Fibroblast of lung (primary cell): ENCODE results near the gene ZNF554. TPM values are rescaled to one million over a fixed set of nuclear protein-coding genes. Genes with fewer than 3 reads are reported as not detected.
"Not testable (repeated sequence)": the region's sequence is repeated elsewhere in the genome, so short reads cannot be mapped to it uniquely, and the experiment has no call there.

Experiments used
- DNase-seq, 2 donors: peaks; one replicate each; pipeline versions ENCODE4 v3.0.0 to v3.0.0-alpha.2; 2010; ENCODE audit warnings: low read depth in 2 of 2
- H2AFZ ChIP-seq: 2 replicates; pipeline ENCODE4 v1.5.1; 2012; ENCODE audit warnings: low read length, control low read depth, inconsistent platforms
- H3K27ac ChIP-seq: 2 replicates; pipeline ENCODE4 v1.5.1; 2011; ENCODE audit warnings: low read length, control low read depth; ENCODE audit not compliant: insufficient read depth
- H3K27me3 ChIP-seq: 2 replicates; pipeline ENCODE4 v1.5.1; 2011; ENCODE audit warnings: mild to moderate bottlenecking, low read length; ENCODE audit not compliant: control insufficient read depth, insufficient read depth
- H3K36me3 ChIP-seq: 2 replicates; pipeline ENCODE4 v1.5.1; 2011; ENCODE audit warnings: low read length; ENCODE audit not compliant: control insufficient read depth, insufficient read depth
- H3K4me1 ChIP-seq: 2 replicates; pipeline ENCODE4 v1.5.1; 2011; ENCODE audit warnings: low read length; ENCODE audit not compliant: control insufficient read depth, insufficient read depth; ENCODE audit errors: extremely low read depth
- H3K4me2 ChIP-seq: 2 replicates; pipeline ENCODE4 v1.5.1; 2011; ENCODE audit warnings: low read length, control low read depth; ENCODE audit not compliant: insufficient read depth; ENCODE audit errors: extremely low read depth
- H3K4me3 ChIP-seq, 4 experiments: fragments of 200-600 bp in 1 of 4; sonication (generic) in 1 of 4; replicated peaks in 1 of 4; 2 replicates each; pipeline ENCODE4 v1.5.1; 2011 to 2016; ENCODE audit warnings: low read length in 4 of 4, low read depth in 3 of 4, mild to moderate bottlenecking in 3 of 4, control low read depth in 2 of 4, inconsistent platforms in 1 of 4, mixed read lengths in 1 of 4; ENCODE audit not compliant: insufficient read depth in 1 of 4; ENCODE audit errors: control extremely low read depth in 1 of 4
- H3K79me2 ChIP-seq: 2 replicates; pipeline ENCODE4 v1.5.1; 2012; ENCODE audit warnings: mild to moderate bottlenecking, low read length, inconsistent platforms; ENCODE audit not compliant: control insufficient read depth, insufficient read depth
- H3K9ac ChIP-seq: 2 replicates; pipeline ENCODE4 v1.5.1; 2011; ENCODE audit warnings: mild to moderate bottlenecking, low read length, control low read depth; ENCODE audit not compliant: insufficient read depth
- H3K9me3 ChIP-seq: 2 replicates; pipeline ENCODE4 v1.5.1; 2012; ENCODE audit warnings: low read depth, low read length; ENCODE audit not compliant: control insufficient read depth, insufficient read depth
- H4K20me1 ChIP-seq: 2 replicates; pipeline ENCODE4 v1.5.1; 2011; ENCODE audit warnings: low read length; ENCODE audit not compliant: control insufficient read depth, insufficient read depth; ENCODE audit errors: extremely low read depth
- CTCF ChIP-seq, 2 donors: IDR thresholded peaks in 1 of 2; conservative IDR thresholded peaks in 1 of 2; 1 replicate in 1 of 2; 2 replicates in 1 of 2; pipeline ENCODE4 v1.5.1; 2011 to 2012; ENCODE audit warnings: low read length in 2 of 2, control low read depth in 1 of 2, inconsistent platforms in 1 of 2, low read depth in 1 of 2, mild to moderate bottlenecking in 1 of 2
- EZH2 ChIP-seq: IDR thresholded peaks from 2 replicates; pipeline ENCODE4 v1.5.1; 2012; ENCODE audit warnings: low read length, control low read depth, mild to moderate bottlenecking; ENCODE audit errors: missing control alignments
- polyA plus RNA-seq, 2 donors: library from polyadenylated mRNA; depleted of rRNA in 1 of 2; stranded (reverse) in 1 of 2; unstranded in 1 of 2; fragments of >200 nt; gene quantifications; 2 replicates each; pipeline ENCODE4 v1.2.1, GENCODE V29; 2011 to 2012; ENCODE audit warnings: missing spikeins in 1 of 2
- total RNA-seq: library from RNA; depleted of rRNA; stranded (reverse); fragments of >200 nt; gene quantifications from 2 replicates; pipeline ENCODE4 v1.2.1, GENCODE V29; 2014

Gene ZNF554
- total and polyA plus RNA-seq, 2 donors (not counting 1 experiment from before 2014, with no cell fraction given), result 2.0 to 5.8 TPM

DNA sequence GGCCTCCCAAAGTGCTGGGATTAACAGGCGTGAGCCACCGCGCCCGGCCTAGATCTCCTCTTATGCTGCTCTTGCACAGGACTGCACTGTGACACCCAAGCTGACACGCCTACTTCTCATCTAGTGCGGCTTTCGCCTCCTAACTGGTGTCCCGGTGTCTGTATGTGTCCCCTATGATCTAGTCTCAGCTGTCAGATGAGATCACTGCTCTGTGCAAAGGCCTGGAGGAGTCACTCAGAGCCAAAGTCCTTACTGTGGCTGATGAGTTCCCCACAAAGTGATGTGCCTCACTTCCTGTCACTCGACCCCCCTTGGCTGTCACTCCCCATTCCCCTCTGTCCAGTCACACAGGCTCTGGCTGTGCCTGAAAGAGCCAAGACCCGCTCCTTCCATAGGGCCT is 50.0 kb downstream of the ZNF554 start:
- Histone ChIP-seq H3K4me2 (no peak overlapping the region), H4K20me1 (no peaks in the 10 kb centered on the region), H3K4me3 (no peak overlapping the region), H3K36me3 (no peaks in the 10 kb centered on the region), H3K27ac (no peak overlapping the region), H2AFZ (no peak overlapping the region), H3K4me1 (no peaks in the 10 kb centered on the region), H3K27me3 (no peaks in the 10 kb centered on the region), H3K79me2 (no peaks in the 10 kb centered on the region), H3K9ac (no peak overlapping the region), H3K9me3 (no peaks in the 10 kb centered on the region)
- TF ChIP-seq EZH2, result no peak
- TF ChIP-seq CTCF (conservative IDR thresholded peaks at IDR 0.05 in 1 of 2, IDR thresholded peaks at IDR 0.05 in 1 of 2; ENCODE audit: low read depth in 1 of 2, low read length in 2 of 2), result no peak
- DNase-seq, result no peak

DNA sequence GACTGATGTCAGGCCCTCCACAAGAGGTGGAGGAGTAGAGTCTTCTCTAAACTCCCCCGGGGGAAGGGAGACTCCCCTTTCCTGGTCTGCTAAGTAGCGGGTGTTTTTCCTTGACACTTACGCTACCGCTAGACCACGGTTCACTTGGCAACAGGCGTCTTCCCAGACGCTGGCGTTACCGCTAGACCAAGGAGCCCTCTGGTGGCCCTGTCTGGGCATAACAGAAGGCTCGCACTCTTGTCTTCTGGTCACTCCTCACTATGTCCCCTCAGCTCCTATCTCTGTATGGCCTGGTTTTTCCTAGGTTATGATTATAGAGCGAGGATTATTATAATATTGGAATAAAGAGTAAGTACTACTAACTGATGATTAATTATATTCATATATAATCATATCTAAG is 52.5 kb downstream of the ZNF554 start:
- H3K9ac ChIP-seq, H3K4me1 ChIP-seq, DNase-seq, H3K27ac ChIP-seq, H3K4me3 ChIP-seq, H3K4me2 ChIP-seq, H3K36me3 ChIP-seq, H3K79me2 ChIP-seq, H3K27me3 ChIP-seq, H4K20me1 ChIP-seq, H2AFZ ChIP-seq, H3K9me3 ChIP-seq: not testable (repeated sequence)
- peak; percentile 6 to 17 for TF ChIP-seq CTCF (conservative IDR thresholded peaks at IDR 0.05 in 1 of 2, IDR thresholded peaks at IDR 0.05 in 1 of 2; ENCODE audit: low read depth in 1 of 2, low read length in 2 of 2)

DNA sequence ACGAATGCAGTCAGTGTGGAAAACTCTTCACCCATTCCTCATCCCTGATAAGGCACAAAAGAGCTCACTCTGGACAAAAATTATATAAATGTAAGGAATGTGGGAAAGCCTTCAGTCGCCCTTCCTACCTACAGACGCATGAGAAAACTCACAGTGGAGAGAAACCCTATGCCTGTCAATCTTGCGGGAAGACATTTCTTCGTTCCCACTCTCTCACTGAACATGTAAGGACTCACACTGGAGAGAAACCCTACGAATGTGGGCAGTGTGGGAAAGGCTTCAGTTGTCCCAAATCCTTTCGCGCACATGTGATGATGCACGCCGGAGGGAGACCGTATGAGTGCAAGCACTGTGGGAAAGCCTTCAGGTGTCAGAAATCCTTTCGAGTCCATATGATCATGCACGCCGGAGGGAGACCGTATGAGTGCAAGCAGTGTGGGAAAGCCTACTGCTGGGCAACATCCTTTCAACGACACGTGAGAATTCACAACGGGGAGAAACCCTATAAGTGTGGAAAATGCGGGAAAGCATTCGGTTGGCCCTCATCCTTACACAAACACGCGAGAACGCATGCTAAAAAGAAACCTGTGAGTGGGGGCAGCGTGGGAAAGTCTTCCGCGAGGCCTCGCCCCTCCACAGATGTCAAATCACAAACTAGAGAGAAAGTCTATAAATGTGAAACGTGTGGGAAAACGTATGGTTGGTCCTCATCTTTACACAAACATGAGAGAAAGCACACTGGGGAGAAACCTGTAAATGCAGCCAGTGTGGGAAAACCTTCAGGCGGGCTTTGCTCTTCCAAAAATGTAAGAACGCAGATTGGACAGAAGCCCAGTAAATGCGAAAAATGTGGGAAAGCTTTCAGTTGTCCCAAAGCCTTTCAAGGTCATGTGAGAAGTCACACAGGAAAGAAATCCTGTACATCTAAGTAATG is 58.0 kb downstream of the ZNF554 start:
- Histone ChIP-seq H2AFZ (no peak overlapping the region), H3K79me2 (no peaks in the 10 kb centered on the region), H4K20me1 (no peaks in the 10 kb centered on the region), H3K27me3 (no peaks in the 10 kb centered on the region), H3K27ac (no peak overlapping the region), H3K36me3 (no peaks in the 10 kb centered on the region), H3K9me3 (no peaks in the 10 kb centered on the region), H3K4me3 (no peak overlapping the region), H3K4me1 (no peaks in the 10 kb centered on the region), H3K4me2 (no peak overlapping the region), H3K9ac (no peak overlapping the region)
- DNase-seq, result no peak
- TF ChIP-seq CTCF (conservative IDR thresholded peaks at IDR 0.05 in 1 of 2, IDR thresholded peaks at IDR 0.05 in 1 of 2; ENCODE audit: low read depth in 1 of 2, low read length in 2 of 2), result no peak
- no peak for TF ChIP-seq EZH2
